Activated CD8-positive, alpha-beta memory T cell treated with anti-CD3 and anti-CD28 coated beads for 24 hours (primary cell): ENCODE results near the gene LIPK.
"Not testable (repeated sequence)": the region's sequence is repeated elsewhere in the genome, so short reads cannot be mapped to it uniquely, and the experiment has no call there.

ENCODE experiments used
- DNase-seq: peaks from one replicate; pipeline ENCODE4 v3.0.0-alpha.2; 2020

LIPK gene

GRCh38 chr10:88721392-88721791 lies 15.3 kb downstream of the LIPK start:
- no peak for DNase-seq

DNA sequence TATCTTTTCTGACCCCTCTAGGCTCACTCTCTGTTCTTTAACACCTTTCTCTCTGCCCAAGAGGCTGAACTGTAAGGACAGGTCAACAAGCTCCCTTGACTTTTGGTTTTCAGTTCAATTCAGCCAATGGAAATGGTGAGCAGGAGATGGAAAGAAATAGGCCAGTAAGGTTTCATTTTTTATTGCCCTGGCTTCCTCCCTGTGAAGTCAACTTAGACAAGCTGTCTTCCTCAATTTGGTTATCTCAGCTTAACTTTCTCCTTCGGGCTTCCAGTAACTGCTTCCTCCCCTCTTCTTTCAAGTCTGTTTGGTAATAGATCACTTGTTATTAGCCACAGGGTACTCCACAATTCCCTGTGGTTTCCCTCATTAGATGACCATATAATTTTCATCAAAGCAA lies 19.7 kb downstream of the LIPK start:
- DNase-seq, result no peak

GRCh38 chr10:88728107-88728763 lies 22.2 kb downstream of the LIPK start:
- DNase-seq, result peak; percentile 65

- DNase-seq, result no peak
These were observed 24.8 kb downstream of the LIPK start for GRCh38 chr10:88730864-88731263.

GRCh38 chr10:88731296-88731695 lies 25.2 kb downstream of the LIPK start:
- DNase-seq, result no peak

- DNase-seq, result no peak
These were observed 27.2 kb downstream of the LIPK start for GRCh38 chr10:88733215-88733614.

DNA sequence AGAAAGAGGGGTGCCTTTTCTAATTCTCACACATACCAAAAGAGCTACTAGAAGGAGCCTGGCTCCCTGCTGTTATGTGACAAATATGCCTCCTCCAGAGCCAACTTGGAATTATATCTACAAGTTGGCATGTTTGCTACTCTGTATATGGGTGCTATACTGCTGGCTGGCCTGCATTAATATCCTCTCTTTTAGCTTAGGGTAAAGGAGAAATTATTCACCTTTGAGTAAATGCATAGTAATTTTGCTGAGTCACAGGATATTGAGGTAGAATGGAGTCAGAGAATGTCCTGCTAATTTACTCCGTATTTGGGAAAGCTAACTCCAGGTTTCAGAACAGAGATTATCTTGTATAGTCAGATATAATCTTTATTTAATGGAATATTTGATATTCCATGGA lies 29.6 kb downstream of the LIPK start:
- DNase-seq, result no peak

- DNase-seq, result not testable (repeated sequence)
These were observed 35.9 kb downstream of the LIPK start for GRCh38 chr10:88741921-88742320.

- DNase-seq, result no peak
These were observed 36.4 kb downstream of the LIPK start for GRCh38 chr10:88742448-88742847.

- DNase-seq, result no peak
These were observed 38.0 kb downstream of the LIPK start for GRCh38 chr10:88744002-88744401.

DNA sequence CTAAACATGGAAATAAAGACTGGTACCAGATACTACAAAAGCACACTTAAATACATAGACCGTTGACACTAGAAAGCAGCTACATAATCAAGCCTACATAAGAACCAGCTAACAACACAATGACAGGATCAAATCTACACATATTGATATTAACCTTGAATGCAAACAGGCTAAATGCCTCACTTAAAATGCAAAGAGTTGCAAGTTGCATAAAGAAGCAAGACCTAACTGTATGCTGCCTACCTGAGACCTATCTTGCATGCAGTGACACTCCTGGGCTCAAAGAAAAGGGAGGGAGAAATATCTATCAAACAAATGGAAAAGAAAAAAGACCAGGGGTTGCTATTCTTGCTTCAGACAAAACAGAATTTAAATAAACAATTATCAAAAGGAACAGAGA lies 39.6 kb downstream of the LIPK start:
- no peak for DNase-seq

DNA sequence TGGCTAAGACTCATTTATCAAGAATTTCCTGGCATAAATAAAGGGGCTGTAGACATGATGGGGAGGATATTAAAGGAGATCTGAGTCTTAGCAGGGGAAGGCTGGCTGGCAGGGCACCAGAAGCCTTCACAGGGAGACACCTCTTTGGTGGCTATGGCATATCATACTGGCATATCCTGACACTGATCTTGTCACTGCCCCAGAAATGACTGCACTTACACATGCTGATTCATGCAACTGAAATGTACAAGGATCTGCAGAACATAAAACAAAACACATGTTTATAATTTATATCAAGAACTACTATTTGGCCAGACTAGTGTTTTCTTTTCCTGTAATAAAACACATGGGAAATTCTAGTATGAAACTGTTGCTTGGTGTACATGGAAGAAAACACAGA lies 48.2 kb downstream of the LIPK start:
- no peak for DNase-seq

- no peak for DNase-seq
These were observed 49.7 kb downstream of the LIPK start for GRCh38 chr10:88755753-88756152.

DNA sequence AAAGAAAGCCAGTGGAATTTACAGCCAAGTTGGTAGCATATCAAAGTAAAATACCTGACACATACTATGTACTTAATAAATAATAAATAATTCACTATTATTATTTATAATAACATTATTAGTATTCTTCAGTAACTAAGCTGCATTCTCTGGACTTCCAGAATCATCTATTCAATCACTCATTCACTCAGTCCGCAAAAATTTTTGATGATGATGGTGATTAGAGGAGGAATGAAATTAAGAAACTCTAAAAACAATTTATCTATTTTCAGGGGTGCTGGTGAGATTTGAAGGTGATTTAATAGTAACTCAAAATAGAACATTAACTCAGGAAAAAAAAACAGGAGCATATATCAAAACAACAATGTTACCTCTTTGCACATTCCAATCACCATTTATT lies 50.6 kb downstream of the LIPK start:
- DNase-seq, result no peak

DNA sequence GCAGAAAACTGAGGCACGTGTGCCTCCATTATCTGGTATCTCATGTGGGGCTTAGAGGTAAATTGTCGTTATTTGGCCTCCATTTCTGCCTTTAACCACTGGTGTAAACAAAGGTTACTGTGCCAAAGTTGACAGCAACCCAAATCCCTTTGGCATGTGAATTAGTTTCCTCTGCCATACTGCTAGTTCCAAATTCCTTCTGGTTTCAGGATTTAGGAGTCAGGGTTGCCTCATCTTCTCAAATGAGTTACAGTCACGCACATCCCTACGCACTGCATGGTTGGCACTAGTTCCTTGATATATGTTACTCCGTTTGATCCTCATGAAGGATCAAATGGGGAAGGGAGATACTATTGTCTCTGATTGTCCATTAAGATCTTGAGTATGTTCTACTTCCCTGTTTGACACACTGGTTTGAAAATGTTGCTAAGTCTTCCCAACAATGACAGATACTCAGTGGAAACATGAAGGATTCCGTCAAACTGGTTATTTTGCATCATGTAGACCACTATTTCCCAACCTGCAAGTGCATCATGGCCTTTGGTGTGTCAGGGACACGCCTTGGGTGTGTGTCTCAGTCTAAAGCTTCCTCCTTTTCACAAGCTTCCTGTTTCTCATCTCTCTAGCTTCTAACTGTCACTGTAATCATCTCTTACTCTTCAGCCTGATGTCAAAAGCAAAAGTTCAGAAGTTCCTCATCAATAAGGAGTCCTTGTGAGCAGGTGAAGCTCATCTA lies 53.5 kb downstream of the LIPK start, which contains the start of gene LIPN:
Gene LIPN, plus strand, starts transcription at position 655 of the 736 bp plus-strand sequence. CDS start 1,386 bp downstream, outside the sequence.
- no peak for DNase-seq

GRCh38 chr10:88762906-88763305 lies 56.9 kb downstream of the LIPK start:
- no peak for DNase-seq

- no peak for DNase-seq
These were observed 57.4 kb downstream of the LIPK start for GRCh38 chr10:88763441-88763840.

DNA sequence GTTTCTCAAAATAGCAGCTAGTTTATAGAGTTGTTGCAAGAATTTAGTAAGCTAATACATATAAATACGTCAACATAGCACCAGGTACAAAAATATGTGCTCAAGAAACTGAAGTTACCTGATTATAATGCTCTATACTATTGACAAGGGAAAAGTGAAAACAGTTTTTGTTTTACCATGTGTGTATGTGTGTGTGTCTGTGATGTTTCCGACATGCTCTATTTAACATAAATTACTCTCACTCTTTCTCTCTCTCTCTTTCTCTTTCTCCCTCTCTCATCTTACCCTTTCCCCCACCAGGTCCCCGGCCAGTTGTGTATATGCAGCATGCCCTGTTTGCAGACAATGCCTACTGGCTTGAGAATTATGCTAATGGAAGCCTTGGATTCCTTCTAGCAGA lies 58.1 kb downstream of the LIPK start:
- DNase-seq, result no peak

GRCh38 chr10:88765816-88766215 lies 59.8 kb downstream of the LIPK start:
- DNase-seq, result no peak

DNA sequence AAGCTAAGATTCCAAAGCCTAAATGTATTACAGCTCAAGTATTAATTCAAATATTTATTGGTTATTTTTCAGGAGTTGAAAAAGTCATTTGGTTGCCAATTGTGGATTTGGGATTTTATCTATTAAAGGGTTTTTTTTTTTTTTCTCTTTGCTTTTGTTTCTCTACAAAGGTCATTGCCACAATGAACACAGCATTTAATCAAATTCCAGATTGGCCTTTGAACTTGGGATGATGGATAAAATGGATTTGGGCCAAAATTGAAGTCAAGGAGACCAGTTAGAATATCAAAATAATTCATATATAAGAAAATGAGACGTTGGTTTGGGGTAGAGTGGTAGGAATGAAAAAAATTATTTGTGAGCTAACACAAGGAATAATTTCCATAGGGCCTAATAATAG lies 63.3 kb downstream of the LIPK start:
- no peak for DNase-seq

DNA sequence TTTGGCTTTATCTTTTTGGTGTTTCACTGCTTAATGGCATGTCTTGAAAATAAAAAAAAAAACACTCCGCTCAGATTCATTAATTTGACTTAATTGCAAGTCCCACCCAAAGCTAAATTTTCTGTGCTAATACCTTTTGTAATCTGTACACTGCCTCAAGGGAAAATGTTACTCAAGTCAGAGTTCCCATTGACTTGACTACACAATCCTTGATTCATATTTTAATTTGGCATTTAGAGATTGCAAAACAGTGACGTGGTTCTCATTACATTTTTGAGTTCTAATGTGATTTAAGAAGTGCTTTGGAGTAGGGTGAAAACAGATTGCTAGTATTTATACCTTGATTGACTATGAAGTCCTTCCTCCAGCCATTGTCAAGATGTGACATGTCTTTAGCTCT lies 75.2 kb downstream of the LIPK start:
- no peak for DNase-seq

DNA sequence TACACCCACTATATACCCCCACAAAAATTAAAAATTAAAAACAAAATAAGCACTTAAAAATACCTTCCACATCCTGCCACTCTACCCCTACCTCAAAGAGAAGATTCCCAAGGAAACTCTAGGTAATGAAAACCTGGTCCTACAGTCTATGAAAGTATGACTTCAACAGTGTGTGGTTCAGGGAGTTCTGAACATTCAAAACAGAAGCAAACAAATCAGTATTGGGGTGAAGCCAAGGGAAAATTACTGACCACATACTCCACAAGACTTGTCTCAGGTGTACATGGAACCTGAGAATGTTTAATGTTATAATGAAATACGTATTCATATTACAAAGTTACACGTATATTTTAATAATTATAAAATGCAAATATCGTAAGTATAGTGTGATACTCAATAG lies 76.2 kb downstream of the LIPK start:
- no peak for DNase-seq

DNA sequence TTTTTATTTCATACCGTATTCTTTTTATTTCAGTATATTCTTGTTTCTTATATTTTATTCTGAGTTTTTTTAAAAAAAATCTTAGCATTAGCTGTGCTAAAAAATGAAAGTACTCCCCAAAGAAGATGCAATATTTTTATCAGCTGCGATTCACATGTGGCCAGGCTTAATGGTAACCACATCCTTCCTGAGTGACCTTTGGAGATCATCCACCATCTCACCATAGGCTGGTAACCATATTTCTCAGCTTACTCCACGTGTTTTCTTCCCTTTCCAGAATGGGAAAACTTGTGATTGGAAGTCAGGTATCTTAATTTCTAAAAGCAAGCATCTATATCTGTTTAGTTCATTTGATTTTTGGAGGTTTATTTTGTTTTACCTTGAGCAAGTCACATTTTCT lies 77.7 kb downstream of the LIPK start:
- DNase-seq, result no peak

- no peak for DNase-seq
These were observed 80.2 kb downstream of the LIPK start for GRCh38 chr10:88786032-88786770.
